ENCODE measurements around the gene PODXL2. TPM values are rescaled to one million over a fixed set of nuclear protein-coding genes. Genes with fewer than 3 reads are reported as not detected.

PODXL2 gene
- total RNA-seq, 4 donors from 2014 or later, result 1.5 to 13.5 TPM; not detected in 2

- Histone ChIP-seq H3K4me3 (no peak overlapping the region), H3K4me1 (no peaks in the 10 kb centered on the region), H3K27me3 (no peaks in the 10 kb centered on the region), H3K9me3 (no peaks in the 10 kb centered on the region), H3K36me3 (no peaks in the 10 kb centered on the region), H3K27ac (no peak overlapping the region)
- TF ChIP-seq CTCF (IDR thresholded peaks at IDR 0.05), result no peak
- TF ChIP-seq POLR2A (IDR thresholded peaks at IDR 0.05), result no peak
- no peak for DNase-seq
- intact Hi-C loops (cut with DNase I; ENCODE audit: low total_unique reads), result no loop called here
These were observed 22.7 kb upstream of the PODXL2 start for GRCh38 chr3:127606086-127606805.

- Histone ChIP-seq H3K9me3 (no peaks in the 10 kb centered on the region), H3K4me1 (no peaks in the 10 kb centered on the region), H3K27ac (no peak overlapping the region), H3K27me3 (no peaks in the 10 kb centered on the region), H3K36me3 (no peaks in the 10 kb centered on the region), H3K4me3 (no peak overlapping the region)
- no peak for DNase-seq
- intact Hi-C loops (cut with DNase I; ENCODE audit: low total_unique reads), result no loop called here
- TF ChIP-seq CTCF (IDR thresholded peaks at IDR 0.05) (no peak), POLR2A (IDR thresholded peaks at IDR 0.05) (no peak)
These were observed 21.9 kb upstream of the PODXL2 start for GRCh38 chr3:127606981-127607595.

- no peaks in the 10 kb centered on the region for H3K36me3 ChIP-seq
- no peaks in the 10 kb centered on the region for H3K9me3 ChIP-seq
- no peaks in the 10 kb centered on the region for H3K4me1 ChIP-seq
- TF ChIP-seq CTCF (IDR thresholded peaks at IDR 0.05) (no peak), POLR2A (IDR thresholded peaks at IDR 0.05) (no peak)
- no peak for DNase-seq
- no peak overlapping the region for H3K4me3 ChIP-seq
- no peaks in the 10 kb centered on the region for H3K27me3 ChIP-seq
- no peak overlapping the region for H3K27ac ChIP-seq
- intact Hi-C loops (cut with DNase I; ENCODE audit: low total_unique reads), result no loop called here
These were observed 21.2 kb upstream of the PODXL2 start for GRCh38 chr3:127607675-127608361.

- Histone ChIP-seq H3K36me3 (no peaks in the 10 kb centered on the region), H3K9me3 (no peaks in the 10 kb centered on the region), H3K27me3 (no peaks in the 10 kb centered on the region), H3K27ac (no peak overlapping the region), H3K4me1 (no peaks in the 10 kb centered on the region), H3K4me3 (no peak overlapping the region)
- no peak for DNase-seq
- intact Hi-C loops (cut with DNase I; ENCODE audit: low total_unique reads), result no loop called here
- no peak for TF ChIP-seq POLR2A (IDR thresholded peaks at IDR 0.05)
- TF ChIP-seq CTCF (IDR thresholded peaks at IDR 0.05), result no peak
These were observed 20.6 kb upstream of the PODXL2 start for GRCh38 chr3:127608362-127608718.

- no peak for DNase-seq
- intact Hi-C loops (cut with DNase I; ENCODE audit: low total_unique reads), result no loop called here
- H3K27me3 ChIP-seq, result no peaks in the 10 kb centered on the region
- H3K27ac ChIP-seq, result no peak overlapping the region
- H3K36me3 ChIP-seq, result no peaks in the 10 kb centered on the region
- no peaks in the 10 kb centered on the region for H3K9me3 ChIP-seq
- H3K4me3 ChIP-seq, result no peak overlapping the region
- no peaks in the 10 kb centered on the region for H3K4me1 ChIP-seq
- no peak for TF ChIP-seq POLR2A (IDR thresholded peaks at IDR 0.05)
These were observed 18.9 kb upstream of the PODXL2 start for GRCh38 chr3:127610105-127610504.

Measured in uterus (tissue), 4 donors.